HCT116 (cell line): ENCODE data around the gene TRPV4. TPM values are rescaled to one million over a fixed set of nuclear protein-coding genes. Genes with fewer than 3 reads are reported as not detected.

Source experiments
- ATAC-seq: fragments of 200-7000 bp; cut with Tn5 transposase; 2 replicates; pipeline ENCODE4 v1.9.1; 2020; ENCODE audit warnings: mild to moderate bottlenecking, moderate library complexity
- BruUV-seq: library from RNA; stranded (reverse); fragments of 400-500 nt; replicated peaks from 2 replicates; lab custom pipeline; 2021; lab: Mats Ljungman, UMichigan
- CTCF ChIA-PET: fragments of 300-600 bp; sonication (Branson Sonifier 250); formaldehyde crosslinking; loops from one replicate; lab custom pipeline; 2021; ENCODE audit warnings: antibody characterized with exemption; lab: Charles Lee
- POLR2A ChIA-PET: fragments of 300-600, 350-600 bp; sonication (Branson Sonifier 250); formaldehyde crosslinking; loops from one replicate; lab custom pipeline; 2021; ENCODE audit warnings: antibody characterized with exemption; lab: Charles Lee
- RAD21 ChIA-PET, 2 experiments: fragments of 300-600 bp; sonication (Branson Sonifier 250); formaldehyde crosslinking; loops; one replicate each; lab custom pipeline; 2023; ENCODE audit warnings: low total read pairs in 2 of 2; ENCODE audit not compliant: uncharacterized antibody in 2 of 2, unreplicated experiment in 2 of 2, low non-redundant PET in 1 of 2; lab: Charles Lee
- DNase-seq: peaks from one replicate; pipeline ENCODE4 v3.0.0-alpha.2; 2010; ENCODE audit warnings: low read depth, low spot score
- H2AFZ ChIP-seq: fragments of 200-600 bp; shearing (Covaris generic), sonication (generic); 2 replicates; pipeline ENCODE4 v1.6.1; 2017; ENCODE audit warnings: low read depth, mixed run types, mixed read lengths, antibody characterized with exemption, low read length; ENCODE audit not compliant: poor library complexity, severe bottlenecking
- H3K27ac ChIP-seq: 2 replicates; pipeline ENCODE4 v1.5.1; 2012; ENCODE audit warnings: low read depth, low read length
- H3K27me3 ChIP-seq: fragments of 200-600 bp; sonication (generic); 2 replicates; pipeline ENCODE4 v1.6.1; 2016; ENCODE audit warnings: mixed run types, low read length, mixed read lengths; ENCODE audit not compliant: insufficient read depth
- H3K36me3 ChIP-seq, 2 experiments: fragments of 200-500 bp in 1 of 2; fragments of 200-600 bp in 1 of 2; sonication (Bioruptor generic) in 1 of 2; sonication (generic) in 1 of 2; 2 replicates each; pipeline versions ENCODE4 v1.5.1 to v1.6.1; 2014 to 2016; ENCODE audit warnings: low read length in 2 of 2, inconsistent platforms in 1 of 2, mixed read lengths in 1 of 2, mixed run types in 1 of 2; ENCODE audit not compliant: insufficient read depth in 2 of 2, control insufficient read depth in 1 of 2
- H3K4me1 ChIP-seq, 2 experiments: fragments of 200-600 bp in 1 of 2; sonication (generic) in 1 of 2; 2 replicates each; pipeline versions ENCODE4 v1.5.1 to v1.6.1; 2012 to 2017; ENCODE audit warnings: low read length in 2 of 2, inconsistent platforms in 1 of 2, mild to moderate bottlenecking in 1 of 2, mixed read lengths in 1 of 2, mixed run types in 1 of 2, moderate library complexity in 1 of 2; ENCODE audit not compliant: insufficient read depth in 2 of 2, control insufficient read depth in 1 of 2
- H3K4me2 ChIP-seq: fragments of 200-600 bp; sonication (generic); 2 replicates; pipeline ENCODE4 v1.6.1; 2017; ENCODE audit warnings: mixed run types, low read length, mixed read lengths
- H3K4me3 ChIP-seq, 2 experiments: fragments of 200-600 bp in 1 of 2; sonication (generic) in 1 of 2; replicated peaks in 1 of 2; 2 replicates each; pipeline ENCODE4 v1.5.1; 2011 to 2016; ENCODE audit warnings: low read length in 2 of 2, control low read depth in 1 of 2, low read depth in 1 of 2, mild to moderate bottlenecking in 1 of 2, mixed read lengths in 1 of 2, mixed run types in 1 of 2
- H3K79me2 ChIP-seq: fragments of 200-600 bp; sonication (generic); 2 replicates; pipeline ENCODE4 v1.6.1; 2017; ENCODE audit warnings: mild to moderate bottlenecking, mixed run types, low read length, moderate library complexity, mixed read lengths; ENCODE audit not compliant: insufficient read depth
- H3K9ac ChIP-seq: fragments of 200-600 bp; sonication (generic); 2 replicates; pipeline ENCODE4 v1.6.1; 2016; ENCODE audit warnings: low read length, mixed read lengths
- H3K9me2 ChIP-seq: fragments of 200-600 bp; sonication (generic), shearing (Covaris generic); 2 replicates; pipeline ENCODE4 v1.6.1; 2017; ENCODE audit warnings: mixed run types, mild to moderate bottlenecking, moderate library complexity; ENCODE audit not compliant: insufficient read depth
- H3K9me3 ChIP-seq, 2 experiments: fragments of 200-500 bp in 1 of 2; fragments of 200-600 bp in 1 of 2; sonication (Bioruptor generic) in 1 of 2; sonication (generic) in 1 of 2; 2 replicates each; pipeline ENCODE4 v1.6.1; 2014 to 2017; ENCODE audit warnings: low read length in 2 of 2, mixed read lengths in 2 of 2, inconsistent platforms in 1 of 2, low read depth in 1 of 2, mild to moderate bottlenecking in 1 of 2, mixed run types in 1 of 2, moderate library complexity in 1 of 2; ENCODE audit not compliant: control insufficient read depth in 1 of 2, insufficient read depth in 1 of 2
- H4K20me1 ChIP-seq: fragments of 200-600 bp; sonication (generic), shearing (Covaris generic); 2 replicates; pipeline ENCODE4 v1.6.1; 2017; ENCODE audit warnings: mixed run types, mild to moderate bottlenecking, moderate library complexity; ENCODE audit not compliant: insufficient read depth
- ELF1 ChIP-seq: IDR thresholded peaks from 2 replicates; pipeline ENCODE4 v1.6.1; 2012; ENCODE audit warnings: low read depth, borderline replicate concordance
- EZH2 ChIP-seq: fragments of 200-600 bp; sonication (generic); IDR thresholded peaks from 2 replicates; pipeline ENCODE4 v1.6.1; 2017; ENCODE audit warnings: antibody characterized with exemption, mixed run types
- POLR2AphosphoS5 ChIP-seq: IDR thresholded peaks from 2 replicates; pipeline ENCODE4 v1.6.1; 2011; ENCODE audit warnings: mild to moderate bottlenecking, low read depth, low read length, moderate library complexity
- RAD21 ChIP-seq: IDR thresholded peaks from 2 replicates; pipeline ENCODE4 v1.6.1; 2012; ENCODE audit warnings: low read depth, mild to moderate bottlenecking
- ZFX ChIP-seq: fragments of 450-650 bp; IDR thresholded peaks from 2 replicates; pipeline ENCODE4 v1.6.1; 2017
- intact Hi-C: fragments of 100-400 bp; cut with micrococcal nuclease; formaldehyde crosslinking; loops from 2 replicates; pipeline ENCODE4 v1.10.0; 2022
- total RNA-seq: library from RNA; stranded (reverse); gene quantifications from one replicate; pipeline ENCODE4 v1.2.1, GENCODE V29; 2021; ENCODE audit not compliant: unreplicated experiment
- TF ChIP-seq, protein P1 (sequence below), 3 experiments: fragments of 200-600 bp in 1 of 3; sonication (generic) in 1 of 3; IDR thresholded peaks in 2 of 3; conservative IDR thresholded peaks in 1 of 3; 2 replicates each; pipeline ENCODE4 v1.5.1; 2012 to 2017; ENCODE audit warnings: low read depth in 2 of 3, low read length in 2 of 3, antibody characterized with exemption in 1 of 3, borderline replicate concordance in 1 of 3, control low read depth in 1 of 3, mild to moderate bottlenecking in 1 of 3, mixed read lengths in 1 of 3, mixed run types in 1 of 3, moderate library complexity in 1 of 3; ENCODE audit not compliant: insufficient read depth in 1 of 3
- TF ChIP-seq, protein P2 (sequence below): IDR thresholded peaks from 2 replicates; pipeline ENCODE4 v1.6.1; 2012; ENCODE audit warnings: low read depth
- TF ChIP-seq, protein P3 (sequence below): IDR thresholded peaks from 2 replicates; pipeline ENCODE4 v1.6.1; 2011; ENCODE audit warnings: mild to moderate bottlenecking, low read length, moderate library complexity; ENCODE audit not compliant: insufficient replicate concordance; ENCODE audit errors: extremely low read depth

The TRPV4 gene
- total RNA-seq, 1 experiment from 2014 or later: 0.54 TPM

DNA sequence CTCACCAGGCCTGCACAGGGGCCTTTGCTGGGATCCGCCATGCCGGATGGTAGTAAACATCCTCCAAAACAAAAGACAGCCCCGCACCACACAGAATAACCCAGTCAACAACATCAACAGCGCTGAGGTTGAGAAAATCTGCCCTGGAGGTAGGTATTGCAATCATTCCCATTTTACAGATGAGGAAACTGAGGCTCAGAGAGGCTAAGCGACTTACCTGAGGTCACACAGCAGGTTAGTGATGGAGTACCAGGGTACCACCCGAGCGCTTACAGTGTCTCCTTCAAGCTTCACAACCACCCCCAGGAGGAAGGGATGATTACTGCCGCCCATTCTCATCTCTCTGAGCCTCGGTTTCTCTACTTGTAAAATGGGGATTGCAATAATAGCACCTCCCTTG lies 14.9 kb downstream of the TRPV4 start:
- ATAC-seq (no peak), DNase-seq (no peak)
- H3K79me2 ChIP-seq: no peaks in the 10 kb centered on the region
- BruUV-seq: no TSS peak
- H3K4me1 ChIP-seq: peaks cover 9 to 31% of the 10 kb centered on the region in 2 experiments; a peak in 3 of 4 replicates
- H3K9me2 ChIP-seq: no peaks in the 10 kb centered on the region
- no peaks in the 10 kb centered on the region; a peak in 1 of 4 replicates for H3K9me3 ChIP-seq
- no peaks in the 10 kb centered on the region for H4K20me1 ChIP-seq
- intact Hi-C loops: no loop called here
- H2AFZ ChIP-seq: no peak overlapping the region
- RAD21 ChIA-PET: no interaction called here
- H3K27ac ChIP-seq: no peak overlapping the region
- TF ChIP-seq ZFX (no peak), EZH2 (no peak)
- CTCF ChIA-PET: no interaction called here
- H3K4me3 ChIP-seq: no peak overlapping the region
- H3K9ac ChIP-seq: no peak overlapping the region
- POLR2A ChIA-PET: no interaction called here
- no peak overlapping the region for H3K4me2 ChIP-seq
- H3K36me3 ChIP-seq: no peaks in the 10 kb centered on the region
- no peaks in the 10 kb centered on the region for H3K27me3 ChIP-seq

DNA sequence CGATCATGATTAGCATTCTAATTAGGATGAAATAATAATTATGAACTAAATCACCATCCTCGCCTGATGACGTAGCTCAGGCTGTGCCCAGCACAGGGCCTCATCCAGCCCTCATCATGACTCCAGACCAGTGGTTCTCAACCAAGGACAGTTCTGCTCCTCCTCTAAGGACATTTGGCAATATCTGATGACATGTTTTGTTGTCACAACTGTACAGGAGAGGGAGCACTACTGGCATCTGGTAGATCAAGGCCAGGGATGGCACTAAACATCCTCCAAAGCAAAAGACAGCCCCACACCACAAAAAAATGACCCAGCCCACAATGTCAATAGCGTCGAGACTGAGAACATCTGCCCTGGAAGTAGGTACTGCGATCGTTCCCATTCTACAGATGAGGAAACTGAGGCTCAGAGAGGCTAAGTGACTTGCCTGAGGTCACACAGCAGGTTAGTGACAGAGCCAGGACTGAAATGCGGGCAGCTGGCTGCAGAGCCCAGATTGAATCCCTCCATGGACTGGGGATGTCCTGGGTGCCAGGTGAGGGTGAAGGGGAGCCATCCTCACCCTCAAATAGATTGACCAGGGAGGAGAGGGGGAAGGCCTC lies 15.5 kb downstream of the TRPV4 start:
- H3K4me2 ChIP-seq: no peak overlapping the region
- POLR2A ChIA-PET: no interaction called here
- H3K36me3 ChIP-seq: no peaks in the 10 kb centered on the region
- H3K27me3 ChIP-seq: no peaks in the 10 kb centered on the region
- ATAC-seq (0 out of 2 replicates have a peak, but pooled peaks have one; percentile 38), DNase-seq (no peak)
- no TSS peak for BruUV-seq
- no peaks in the 10 kb centered on the region for H3K9me2 ChIP-seq
- peaks cover 6 to 26% of the 10 kb centered on the region in 2 experiments; a peak in 3 of 4 replicates for H3K4me1 ChIP-seq
- no peak overlapping the region for H3K27ac ChIP-seq
- H3K9ac ChIP-seq: no peak overlapping the region
- H2AFZ ChIP-seq: no peak overlapping the region
- TF ChIP-seq EZH2: no peak
- no peak for TF ChIP-seq ZFX
- TF ChIP-seq, protein P1, sequence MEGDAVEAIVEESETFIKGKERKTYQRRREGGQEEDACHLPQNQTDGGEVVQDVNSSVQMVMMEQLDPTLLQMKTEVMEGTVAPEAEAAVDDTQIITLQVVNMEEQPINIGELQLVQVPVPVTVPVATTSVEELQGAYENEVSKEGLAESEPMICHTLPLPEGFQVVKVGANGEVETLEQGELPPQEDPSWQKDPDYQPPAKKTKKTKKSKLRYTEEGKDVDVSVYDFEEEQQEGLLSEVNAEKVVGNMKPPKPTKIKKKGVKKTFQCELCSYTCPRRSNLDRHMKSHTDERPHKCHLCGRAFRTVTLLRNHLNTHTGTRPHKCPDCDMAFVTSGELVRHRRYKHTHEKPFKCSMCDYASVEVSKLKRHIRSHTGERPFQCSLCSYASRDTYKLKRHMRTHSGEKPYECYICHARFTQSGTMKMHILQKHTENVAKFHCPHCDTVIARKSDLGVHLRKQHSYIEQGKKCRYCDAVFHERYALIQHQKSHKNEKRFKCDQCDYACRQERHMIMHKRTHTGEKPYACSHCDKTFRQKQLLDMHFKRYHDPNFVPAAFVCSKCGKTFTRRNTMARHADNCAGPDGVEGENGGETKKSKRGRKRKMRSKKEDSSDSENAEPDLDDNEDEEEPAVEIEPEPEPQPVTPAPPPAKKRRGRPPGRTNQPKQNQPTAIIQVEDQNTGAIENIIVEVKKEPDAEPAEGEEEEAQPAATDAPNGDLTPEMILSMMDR (IDR thresholded peaks at IDR 0.05 in 2 of 3, conservative IDR thresholded peaks at IDR 0.05 in 1 of 3; ENCODE audit: borderline replicate concordance in 1 of 3, insufficient read depth in 1 of 3, low read depth in 2 of 3, low read length in 2 of 3): no peak
- no peak for TF ChIP-seq RAD21
- TF ChIP-seq, protein P2, sequence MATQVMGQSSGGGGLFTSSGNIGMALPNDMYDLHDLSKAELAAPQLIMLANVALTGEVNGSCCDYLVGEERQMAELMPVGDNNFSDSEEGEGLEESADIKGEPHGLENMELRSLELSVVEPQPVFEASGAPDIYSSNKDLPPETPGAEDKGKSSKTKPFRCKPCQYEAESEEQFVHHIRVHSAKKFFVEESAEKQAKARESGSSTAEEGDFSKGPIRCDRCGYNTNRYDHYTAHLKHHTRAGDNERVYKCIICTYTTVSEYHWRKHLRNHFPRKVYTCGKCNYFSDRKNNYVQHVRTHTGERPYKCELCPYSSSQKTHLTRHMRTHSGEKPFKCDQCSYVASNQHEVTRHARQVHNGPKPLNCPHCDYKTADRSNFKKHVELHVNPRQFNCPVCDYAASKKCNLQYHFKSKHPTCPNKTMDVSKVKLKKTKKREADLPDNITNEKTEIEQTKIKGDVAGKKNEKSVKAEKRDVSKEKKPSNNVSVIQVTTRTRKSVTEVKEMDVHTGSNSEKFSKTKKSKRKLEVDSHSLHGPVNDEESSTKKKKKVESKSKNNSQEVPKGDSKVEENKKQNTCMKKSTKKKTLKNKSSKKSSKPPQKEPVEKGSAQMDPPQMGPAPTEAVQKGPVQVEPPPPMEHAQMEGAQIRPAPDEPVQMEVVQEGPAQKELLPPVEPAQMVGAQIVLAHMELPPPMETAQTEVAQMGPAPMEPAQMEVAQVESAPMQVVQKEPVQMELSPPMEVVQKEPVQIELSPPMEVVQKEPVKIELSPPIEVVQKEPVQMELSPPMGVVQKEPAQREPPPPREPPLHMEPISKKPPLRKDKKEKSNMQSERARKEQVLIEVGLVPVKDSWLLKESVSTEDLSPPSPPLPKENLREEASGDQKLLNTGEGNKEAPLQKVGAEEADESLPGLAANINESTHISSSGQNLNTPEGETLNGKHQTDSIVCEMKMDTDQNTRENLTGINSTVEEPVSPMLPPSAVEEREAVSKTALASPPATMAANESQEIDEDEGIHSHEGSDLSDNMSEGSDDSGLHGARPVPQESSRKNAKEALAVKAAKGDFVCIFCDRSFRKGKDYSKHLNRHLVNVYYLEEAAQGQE: no peak
- TF ChIP-seq POLR2AphosphoS5: no peak
- no peak for TF ChIP-seq ELF1
- TF ChIP-seq, protein P3, sequence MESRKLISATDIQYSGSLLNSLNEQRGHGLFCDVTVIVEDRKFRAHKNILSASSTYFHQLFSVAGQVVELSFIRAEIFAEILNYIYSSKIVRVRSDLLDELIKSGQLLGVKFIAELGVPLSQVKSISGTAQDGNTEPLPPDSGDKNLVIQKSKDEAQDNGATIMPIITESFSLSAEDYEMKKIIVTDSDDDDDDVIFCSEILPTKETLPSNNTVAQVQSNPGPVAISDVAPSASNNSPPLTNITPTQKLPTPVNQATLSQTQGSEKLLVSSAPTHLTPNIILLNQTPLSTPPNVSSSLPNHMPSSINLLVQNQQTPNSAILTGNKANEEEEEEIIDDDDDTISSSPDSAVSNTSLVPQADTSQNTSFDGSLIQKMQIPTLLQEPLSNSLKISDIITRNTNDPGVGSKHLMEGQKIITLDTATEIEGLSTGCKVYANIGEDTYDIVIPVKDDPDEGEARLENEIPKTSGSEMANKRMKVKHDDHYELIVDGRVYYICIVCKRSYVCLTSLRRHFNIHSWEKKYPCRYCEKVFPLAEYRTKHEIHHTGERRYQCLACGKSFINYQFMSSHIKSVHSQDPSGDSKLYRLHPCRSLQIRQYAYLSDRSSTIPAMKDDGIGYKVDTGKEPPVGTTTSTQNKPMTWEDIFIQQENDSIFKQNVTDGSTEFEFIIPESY: no peak
- TF ChIP-seq, all 23 proteins: peak for 0
- CTCF ChIA-PET: no interaction called here
- Histone ChIP-seq H3K4me3 (no peak overlapping the region), H4K20me1 (no peaks in the 10 kb centered on the region), H3K79me2 (no peaks in the 10 kb centered on the region), H3K9me3 (no peaks in the 10 kb centered on the region; a peak in 1 of 4 replicates)
- RAD21 ChIA-PET: no interaction called here
- intact Hi-C loops: no loop called here
